ENCODE results near the gene UPF2. TPM values are rescaled to one million over a fixed set of nuclear protein-coding genes. Genes with fewer than 3 reads are reported as not detected.

The UPF2 gene
- total and polyA plus RNA-seq, 2 of the 4 experiments (the other 2 are of a cell fraction): 9.2 to 14.3 TPM

DNA sequence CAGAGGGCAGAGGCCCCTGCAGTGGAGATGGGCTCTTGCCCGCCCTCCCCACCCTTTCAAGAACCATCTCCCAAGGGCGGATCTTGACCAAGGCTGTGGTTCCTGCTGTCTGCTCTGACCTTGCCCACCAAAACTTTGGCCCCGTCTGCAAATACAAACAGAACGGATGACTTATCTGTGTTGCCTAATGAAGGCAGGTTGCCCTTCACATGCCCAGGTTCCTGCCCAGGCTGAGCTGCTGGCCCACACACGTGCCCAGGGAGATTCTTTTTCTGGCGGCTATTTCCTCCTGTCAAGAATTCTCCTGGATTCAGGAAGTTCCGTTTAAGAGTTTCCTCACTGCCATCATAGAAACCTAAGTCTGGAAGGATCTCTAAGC, 141.2 kb downstream of the UPF2 start:
- dilution Hi-C loops (cut with HindIII; ENCODE audit: low sequenced_read_pairs, unreplicated experiment): no loop called here
- ATAC-seq (ENCODE audit: low read depth): no peak
- Histone ChIP-seq H2BK15ac (ENCODE audit: low read depth, low read length) (no peak overlapping the region), H3K9me3 (ENCODE audit: control insufficient read depth, insufficient read depth, low read length) (no peaks in the 10 kb centered on the region), H3K4me1 (ENCODE audit: control insufficient read depth, insufficient read depth, low read length) (peaks cover 3% of the 10 kb centered on the region; the same call in 1 of the 2 replicates), H3K79me1 (ENCODE audit: low read depth in 1 of 2, low read length in 2 of 2) (no peaks in the 10 kb centered on the region), H3K4me3 (ENCODE audit: insufficient read depth, low read depth, low read length) (no peak overlapping the region), H2BK120ac (ENCODE audit: low read depth, low read length) (no peak overlapping the region), H3K18ac (ENCODE audit: low read depth, low read length) (no peak overlapping the region), H4K5ac (ENCODE audit: low read depth, low read length) (no peak overlapping the region), H3K56ac (ENCODE audit: extremely low read depth, insufficient read depth, low read length) (no peak overlapping the region), H4K91ac (ENCODE audit: insufficient read depth, low read depth, low read length) (no peak overlapping the region), H4K20me1 (ENCODE audit: insufficient read depth, low read length) (no peaks in the 10 kb centered on the region), H3K27ac (ENCODE audit: insufficient read depth, low read length) (no peak overlapping the region), H2BK5ac (ENCODE audit: low read depth, low read length, poor library complexity, severe bottlenecking) (no peak overlapping the region), H3K9me1 (ENCODE audit: insufficient read depth, low read length) (peaks cover 10% of the 10 kb centered on the region; the same call in 1 of the 2 replicates), H2BK20ac (ENCODE audit: low read depth, low read length) (no peak overlapping the region), H2AK5ac (ENCODE audit: low read depth, low read length) (no peak overlapping the region), H3K4ac (ENCODE audit: low read depth, low read length) (no peak overlapping the region), H3K27me3 (ENCODE audit: control insufficient read depth, insufficient read depth, low read length) (no peaks in the 10 kb centered on the region; the same call in 1 of the 2 replicates), H2AFZ (replicated peaks; ENCODE audit: low read length, poor library complexity) (no peak overlapping the region), H3K23ac (ENCODE audit: low read depth, low read length) (no peak overlapping the region), H3K9ac (ENCODE audit: low read depth, low read length) (no peak overlapping the region), H3K14ac (replicated peaks; ENCODE audit: low read depth, low read length) (no peak overlapping the region), H3K4me2 (ENCODE audit: low read depth, low read length) (no peak overlapping the region), H4K8ac (ENCODE audit: low read depth in 2 of 2, low read length in 2 of 2) (no peak overlapping the region), H3K36me3 (ENCODE audit: control insufficient read depth, insufficient read depth, low read length) (no peaks in the 10 kb centered on the region), H2AK9ac (replicated peaks; ENCODE audit: low read depth, low read length, poor library complexity) (no peak overlapping the region)
- TF ChIP-seq POLR2A (IDR thresholded peaks at IDR 0.05; ENCODE audit: low read depth, low read length) (no peak), FOS (IDR thresholded peaks at IDR 0.05; ENCODE audit: low read depth, low read length) (no peak), RCOR1 (IDR thresholded peaks at IDR 0.05; ENCODE audit: insufficient replicate concordance, low read length) (no peak), RFX5 (IDR thresholded peaks at IDR 0.05; ENCODE audit: low read depth, low read length) (no peak), USF2 (IDR thresholded peaks at IDR 0.05; ENCODE audit: low read depth, low read length) (no peak), MAZ (IDR thresholded peaks at IDR 0.05; ENCODE audit: borderline replicate concordance, low read depth, low read length) (no peak), CTCF (conservative IDR thresholded peaks at IDR 0.05; ENCODE audit: low read depth, low read length) (no peak)
- ChIA-PET POLR2A (ENCODE audit: unreplicated experiment) (no interaction called here), CTCF (no interaction called here)
- 32% methylated on average over 3 of the region's 7 CpGs; no CpG with 5 or more reads in 1 of the 2 experiments for WGBS, 2 experiments (ENCODE audit: extremely low coverage in 2 of 2, insufficient read length in 1 of 2)
- no TSS peak for BruUV-seq (replicated peaks)
- no peak for DNase-seq
- intact Hi-C loops (cut with micrococcal nuclease): no loop called here
- in situ Hi-C loops (cut with MboI; ENCODE audit: low sequenced_read_pairs): no loop called here
